BJ (cell line): ENCODE data around the gene SLC2A8. TPM values are rescaled to one million over a fixed set of nuclear protein-coding genes. Genes with fewer than 3 reads are reported as not detected.

ENCODE experiments used
- CTCF ChIA-PET: fragments of 350-600 bp; formaldehyde crosslinking; extraction: SDS; loops from one replicate; lab custom pipeline; 2021; ENCODE audit warnings: antibody characterized with exemption, inconsistent platforms; lab: Yijun Ruan, JAX
- POLR2A ChIA-PET: fragments of 300-600 bp; sonication (Branson Sonifier 250); formaldehyde crosslinking; extraction: SDS; loops from one replicate; lab custom pipeline; 2021; ENCODE audit warnings: antibody characterized with exemption; lab: Charles Lee
- DNase-seq: peaks from one replicate; pipeline ENCODE4 v3.0.0-alpha.2; 2011; ENCODE audit warnings: low read depth
- H3K27me3 ChIP-seq: 2 replicates; pipeline ENCODE4 v1.6.0; 2011; ENCODE audit warnings: low read length; ENCODE audit not compliant: control insufficient read depth, insufficient read depth
- H3K36me3 ChIP-seq: 2 replicates; pipeline ENCODE4 v1.5.1; 2011; ENCODE audit warnings: low read length; ENCODE audit not compliant: control insufficient read depth, insufficient read depth
- H3K4me3 ChIP-seq: 2 replicates; pipeline ENCODE4 v1.5.1; 2011; ENCODE audit warnings: low read depth, mild to moderate bottlenecking, control low read depth, low read length
- polyA plus RNA-seq: library from polyadenylated mRNA; depleted of rRNA; stranded (reverse); fragments of >200 nt; gene quantifications from 2 replicates; pipeline ENCODE4 v1.2.3, GENCODE V29; 2011
- TF ChIP-seq, protein P1 (sequence below): IDR thresholded peaks from 2 replicates; pipeline ENCODE4 v1.5.1; 2011; ENCODE audit warnings: low read depth, mild to moderate bottlenecking, control low read depth, inconsistent platforms, low read length, moderate library complexity; ENCODE audit not compliant: insufficient read depth

The SLC2A8 gene
- polyA plus RNA-seq, 1 experiment, result 16.7 TPM

DNA sequence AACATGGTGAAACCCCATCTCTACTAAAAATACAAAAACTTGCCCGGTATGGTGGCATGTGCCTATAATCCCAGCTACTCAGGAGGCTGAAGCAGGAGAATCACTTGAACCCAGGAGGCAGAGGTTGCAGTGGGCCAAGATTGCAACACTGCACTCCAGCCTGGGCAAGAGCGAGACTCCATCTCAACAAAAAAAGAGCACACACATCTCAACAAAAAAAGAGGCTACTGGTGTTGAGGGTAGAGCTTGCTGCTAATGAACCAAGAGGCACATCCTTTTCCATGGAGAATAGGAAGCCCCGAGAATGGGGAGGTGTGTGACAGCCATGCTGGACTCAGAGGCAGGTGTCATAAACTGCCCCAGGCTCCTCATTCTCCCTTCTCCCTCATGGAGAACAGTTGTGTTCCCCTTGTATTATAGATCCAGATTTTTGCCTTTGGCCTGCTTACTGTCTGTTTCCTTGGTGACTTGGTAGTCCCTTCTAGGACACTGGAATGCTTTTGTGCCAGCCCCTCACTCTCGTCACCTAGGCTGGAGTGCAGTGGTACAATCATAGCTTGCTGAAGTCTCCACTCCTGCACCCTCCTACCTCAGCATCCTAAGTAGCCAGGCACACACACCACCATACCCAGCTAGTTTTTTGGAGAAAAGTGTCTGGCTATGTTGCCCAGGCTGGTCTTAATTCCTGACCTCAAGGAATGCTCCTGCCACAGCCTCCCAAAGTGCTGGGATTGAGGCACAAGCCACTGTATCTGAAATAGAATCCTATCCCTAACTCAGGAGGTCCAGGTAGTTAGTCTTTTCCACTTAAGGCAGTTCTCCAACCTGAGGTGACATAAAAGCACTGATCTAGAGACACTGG lies 49.1 kb downstream of the SLC2A8 start:
- TF ChIP-seq, protein P1, sequence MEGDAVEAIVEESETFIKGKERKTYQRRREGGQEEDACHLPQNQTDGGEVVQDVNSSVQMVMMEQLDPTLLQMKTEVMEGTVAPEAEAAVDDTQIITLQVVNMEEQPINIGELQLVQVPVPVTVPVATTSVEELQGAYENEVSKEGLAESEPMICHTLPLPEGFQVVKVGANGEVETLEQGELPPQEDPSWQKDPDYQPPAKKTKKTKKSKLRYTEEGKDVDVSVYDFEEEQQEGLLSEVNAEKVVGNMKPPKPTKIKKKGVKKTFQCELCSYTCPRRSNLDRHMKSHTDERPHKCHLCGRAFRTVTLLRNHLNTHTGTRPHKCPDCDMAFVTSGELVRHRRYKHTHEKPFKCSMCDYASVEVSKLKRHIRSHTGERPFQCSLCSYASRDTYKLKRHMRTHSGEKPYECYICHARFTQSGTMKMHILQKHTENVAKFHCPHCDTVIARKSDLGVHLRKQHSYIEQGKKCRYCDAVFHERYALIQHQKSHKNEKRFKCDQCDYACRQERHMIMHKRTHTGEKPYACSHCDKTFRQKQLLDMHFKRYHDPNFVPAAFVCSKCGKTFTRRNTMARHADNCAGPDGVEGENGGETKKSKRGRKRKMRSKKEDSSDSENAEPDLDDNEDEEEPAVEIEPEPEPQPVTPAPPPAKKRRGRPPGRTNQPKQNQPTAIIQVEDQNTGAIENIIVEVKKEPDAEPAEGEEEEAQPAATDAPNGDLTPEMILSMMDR, result no peak
- peaks cover 32% of the 10 kb centered on the region for H3K36me3 ChIP-seq
- no peaks in the 10 kb centered on the region for H3K27me3 ChIP-seq
- CTCF ChIA-PET, result no interaction called here
- DNase-seq, result no peak
- POLR2A ChIA-PET, result no interaction called here
- no peak overlapping the region for H3K4me3 ChIP-seq

DNA sequence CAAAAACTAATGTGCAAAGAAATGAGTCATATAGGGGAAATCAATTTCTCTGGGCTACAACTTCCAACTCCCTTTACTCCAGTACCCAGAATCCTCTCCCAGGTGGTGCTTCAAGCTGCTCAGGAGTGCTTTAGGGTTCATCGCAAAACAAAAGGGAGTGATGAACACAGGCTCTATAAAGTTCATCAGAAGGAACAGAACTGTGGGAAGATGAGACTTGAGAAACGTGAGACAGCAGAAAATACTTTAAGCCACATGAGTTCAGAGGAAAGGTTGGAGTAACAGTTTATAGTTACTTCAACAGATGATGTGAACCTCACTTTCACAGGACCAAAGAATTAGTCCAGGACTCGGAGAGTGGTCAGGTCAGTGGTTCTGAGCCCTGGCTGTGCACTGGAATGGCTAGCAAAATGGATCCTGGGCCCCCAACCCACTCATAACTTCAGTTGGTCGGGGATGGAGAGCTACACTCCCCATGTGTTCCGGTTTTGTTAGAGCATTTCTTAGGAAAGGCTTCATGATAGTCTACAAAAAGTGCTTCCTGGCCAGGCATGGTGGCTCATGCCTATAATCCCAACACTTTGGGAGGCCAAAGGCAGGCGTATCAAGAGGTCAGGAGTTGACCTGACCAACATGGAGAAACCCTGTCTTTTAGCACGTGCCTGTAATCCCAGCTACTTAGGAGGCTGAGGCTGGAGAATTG lies 49.9 kb downstream of the SLC2A8 start:
- POLR2A ChIA-PET, result interaction anchor here (0.6 kb wide), 1 partner anchor 632 kb away, joined by 4 read pairs; no protein-coding TSS in a partner anchor
- TF ChIP-seq, protein P1, result no peak
- DNase-seq, result no peak

DNA sequence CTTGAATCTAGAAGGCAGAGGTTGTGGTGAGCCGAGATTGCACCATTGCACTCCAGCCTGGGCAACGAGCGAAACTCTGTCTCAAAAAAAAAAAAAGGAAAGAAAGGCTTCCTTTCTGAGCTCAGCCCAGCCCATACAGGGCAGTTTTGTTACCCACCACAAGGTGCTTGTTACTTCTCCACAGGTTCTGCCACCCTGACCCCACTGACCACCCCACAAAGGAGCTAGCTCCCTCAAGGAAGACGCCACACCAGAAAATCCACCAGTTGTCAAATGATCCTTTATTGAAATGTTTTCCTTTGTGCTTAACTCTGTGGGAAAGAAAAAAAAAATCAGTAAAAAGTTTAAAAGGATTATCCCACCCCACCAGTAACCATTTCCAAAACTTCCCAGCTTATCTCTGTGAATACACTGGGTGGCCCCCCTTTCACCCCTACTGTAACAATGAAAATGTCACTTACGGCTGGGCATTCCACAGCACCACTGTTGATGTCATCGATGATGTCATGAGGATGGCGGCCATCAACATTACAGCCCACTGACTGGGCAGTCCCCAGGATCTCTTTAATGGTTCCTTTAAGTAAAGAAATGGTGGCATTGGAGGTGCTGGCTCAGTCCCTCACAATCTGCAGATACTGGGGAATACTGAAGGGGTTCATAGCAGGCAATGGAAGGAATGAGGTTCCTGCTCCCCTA lies 50.6 kb downstream of the SLC2A8 start:
- CTCF ChIA-PET, result no interaction called here

More for the DNA sequence above, 49.9 kb downstream of the SLC2A8 start:
- CTCF ChIA-PET, result no interaction called here
- no peaks in the 10 kb centered on the region for H3K27me3 ChIP-seq
- H3K36me3 ChIP-seq, result peaks cover 32% of the 10 kb centered on the region
- no peak overlapping the region for H3K4me3 ChIP-seq

DNA sequence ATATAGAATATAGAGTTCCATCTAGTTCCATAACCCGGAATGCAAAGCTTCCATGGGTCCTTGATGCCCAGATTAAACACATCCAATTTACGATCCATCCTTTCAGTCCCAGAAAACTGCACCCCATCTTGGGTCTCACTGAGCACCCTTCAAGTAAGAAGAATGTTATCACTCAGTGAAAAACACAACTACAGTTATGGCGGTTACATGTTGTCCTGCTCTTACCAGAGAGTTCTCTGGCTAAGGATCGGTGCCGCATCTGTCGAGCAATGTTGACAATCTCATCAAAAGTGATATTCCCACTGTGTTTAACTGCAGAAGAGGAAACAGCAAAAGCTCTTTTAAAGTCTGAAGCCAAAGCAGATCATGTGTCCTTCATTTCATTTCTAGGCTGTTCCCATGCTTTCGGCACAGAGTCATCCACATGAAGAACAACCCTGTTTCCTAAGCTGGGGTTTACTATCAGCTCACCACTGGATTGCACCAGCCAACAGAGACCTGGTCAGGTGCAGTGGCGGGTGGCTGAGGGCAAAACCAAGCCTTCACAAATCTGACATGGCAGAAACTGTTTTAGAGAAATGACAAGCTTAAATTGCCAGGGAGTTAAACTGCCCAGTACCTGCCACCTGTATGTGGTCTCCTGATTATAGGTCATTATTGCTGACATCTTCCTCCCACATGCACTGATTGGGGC lies 51.3 kb downstream of the SLC2A8 start:
- ChIA-PET POLR2A (no interaction called here), CTCF (interaction anchor here (0.9 kb wide), 1 partner anchor 142 kb away, joined by 3 read pairs; no protein-coding TSS in a partner anchor)
- no peak overlapping the region for H3K4me3 ChIP-seq
- H3K36me3 ChIP-seq, result peaks cover 32% of the 10 kb centered on the region
- no peak for DNase-seq
- TF ChIP-seq, protein P1, result no peak
- no peaks in the 10 kb centered on the region for H3K27me3 ChIP-seq

More for the DNA sequence above, 50.6 kb downstream of the SLC2A8 start:
- no peak overlapping the region for H3K4me3 ChIP-seq
- POLR2A ChIA-PET, result interaction anchor here (0.6 kb wide), 1 partner anchor 631 kb away, joined by 4 read pairs; no protein-coding TSS in a partner anchor
- H3K36me3 ChIP-seq, result peaks cover 32% of the 10 kb centered on the region
- H3K27me3 ChIP-seq, result no peaks in the 10 kb centered on the region
- no peak for DNase-seq
- TF ChIP-seq, protein P1, result no peak
